ENCODE data around the gene NPPC.

NPPC gene

GRCh38 chr2:231934441-231935206 lies 8.4 kb upstream of the NPPC start:
- TF ChIP-seq, protein P1, sequence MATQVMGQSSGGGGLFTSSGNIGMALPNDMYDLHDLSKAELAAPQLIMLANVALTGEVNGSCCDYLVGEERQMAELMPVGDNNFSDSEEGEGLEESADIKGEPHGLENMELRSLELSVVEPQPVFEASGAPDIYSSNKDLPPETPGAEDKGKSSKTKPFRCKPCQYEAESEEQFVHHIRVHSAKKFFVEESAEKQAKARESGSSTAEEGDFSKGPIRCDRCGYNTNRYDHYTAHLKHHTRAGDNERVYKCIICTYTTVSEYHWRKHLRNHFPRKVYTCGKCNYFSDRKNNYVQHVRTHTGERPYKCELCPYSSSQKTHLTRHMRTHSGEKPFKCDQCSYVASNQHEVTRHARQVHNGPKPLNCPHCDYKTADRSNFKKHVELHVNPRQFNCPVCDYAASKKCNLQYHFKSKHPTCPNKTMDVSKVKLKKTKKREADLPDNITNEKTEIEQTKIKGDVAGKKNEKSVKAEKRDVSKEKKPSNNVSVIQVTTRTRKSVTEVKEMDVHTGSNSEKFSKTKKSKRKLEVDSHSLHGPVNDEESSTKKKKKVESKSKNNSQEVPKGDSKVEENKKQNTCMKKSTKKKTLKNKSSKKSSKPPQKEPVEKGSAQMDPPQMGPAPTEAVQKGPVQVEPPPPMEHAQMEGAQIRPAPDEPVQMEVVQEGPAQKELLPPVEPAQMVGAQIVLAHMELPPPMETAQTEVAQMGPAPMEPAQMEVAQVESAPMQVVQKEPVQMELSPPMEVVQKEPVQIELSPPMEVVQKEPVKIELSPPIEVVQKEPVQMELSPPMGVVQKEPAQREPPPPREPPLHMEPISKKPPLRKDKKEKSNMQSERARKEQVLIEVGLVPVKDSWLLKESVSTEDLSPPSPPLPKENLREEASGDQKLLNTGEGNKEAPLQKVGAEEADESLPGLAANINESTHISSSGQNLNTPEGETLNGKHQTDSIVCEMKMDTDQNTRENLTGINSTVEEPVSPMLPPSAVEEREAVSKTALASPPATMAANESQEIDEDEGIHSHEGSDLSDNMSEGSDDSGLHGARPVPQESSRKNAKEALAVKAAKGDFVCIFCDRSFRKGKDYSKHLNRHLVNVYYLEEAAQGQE (IDR thresholded peaks at IDR 0.05; ENCODE audit: low read depth): no peak
- TF ChIP-seq RAD21 (IDR thresholded peaks at IDR 0.05; ENCODE audit: low read depth) (no peak), FOXM1 (IDR thresholded peaks at IDR 0.05; ENCODE audit: borderline replicate concordance, low read depth) (no peak), TAF1 (IDR thresholded peaks at IDR 0.05; ENCODE audit: low read depth) (no peak)
- TF ChIP-seq, protein P2, sequence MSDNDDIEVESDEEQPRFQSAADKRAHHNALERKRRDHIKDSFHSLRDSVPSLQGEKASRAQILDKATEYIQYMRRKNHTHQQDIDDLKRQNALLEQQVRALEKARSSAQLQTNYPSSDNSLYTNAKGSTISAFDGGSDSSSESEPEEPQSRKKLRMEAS (IDR thresholded peaks at IDR 0.05): no peak

DNA sequence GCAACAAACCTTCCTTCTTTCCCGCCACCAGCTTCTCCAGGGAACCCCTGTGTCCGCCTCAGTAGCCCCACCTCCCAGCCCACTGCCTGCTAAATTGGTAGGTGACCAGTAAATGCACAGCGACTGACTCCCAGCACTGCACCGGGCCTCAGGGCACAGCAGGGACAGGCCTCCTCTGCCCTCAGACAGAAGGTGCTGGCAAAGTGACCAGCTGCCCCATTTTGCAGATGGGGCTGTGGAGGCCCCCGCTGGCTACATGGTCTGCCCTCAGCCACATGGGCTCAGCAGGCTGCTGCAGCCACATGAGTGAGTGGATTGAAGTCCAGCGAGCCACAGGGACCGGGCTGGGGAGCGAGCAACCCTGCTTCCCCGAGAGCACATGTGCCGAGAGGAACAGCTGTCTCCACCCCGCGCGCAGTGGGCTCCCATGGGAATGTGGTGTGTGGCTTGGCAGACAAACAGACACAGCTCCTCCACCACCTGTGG lies 7.8 kb upstream of the NPPC start:
- no peak for TF ChIP-seq ZBTB7A (IDR thresholded peaks at IDR 0.05; ENCODE audit: low read depth)
- TF ChIP-seq EP300 (IDR thresholded peaks at IDR 0.05; ENCODE audit: borderline replicate concordance): no peak
- TF ChIP-seq TAF1 (IDR thresholded peaks at IDR 0.05; ENCODE audit: low read depth): no peak
- TF ChIP-seq, protein P2 (IDR thresholded peaks at IDR 0.05): no peak
- TF ChIP-seq TEAD4 (IDR thresholded peaks at IDR 0.05): no peak
- no peak for TF ChIP-seq FOXM1 (IDR thresholded peaks at IDR 0.05; ENCODE audit: borderline replicate concordance, low read depth)
- no peak for TF ChIP-seq CREB1 (IDR thresholded peaks at IDR 0.05; ENCODE audit: low read depth)
- TF ChIP-seq NFIC (IDR thresholded peaks at IDR 0.05): no peak
- TF ChIP-seq, protein P3, sequence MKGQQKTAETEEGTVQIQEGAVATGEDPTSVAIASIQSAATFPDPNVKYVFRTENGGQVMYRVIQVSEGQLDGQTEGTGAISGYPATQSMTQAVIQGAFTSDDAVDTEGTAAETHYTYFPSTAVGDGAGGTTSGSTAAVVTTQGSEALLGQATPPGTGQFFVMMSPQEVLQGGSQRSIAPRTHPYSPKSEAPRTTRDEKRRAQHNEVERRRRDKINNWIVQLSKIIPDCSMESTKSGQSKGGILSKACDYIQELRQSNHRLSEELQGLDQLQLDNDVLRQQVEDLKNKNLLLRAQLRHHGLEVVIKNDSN (IDR thresholded peaks at IDR 0.05): no peak
- TF ChIP-seq, protein P1 (IDR thresholded peaks at IDR 0.05; ENCODE audit: low read depth): no peak
- TF ChIP-seq RAD21 (IDR thresholded peaks at IDR 0.05; ENCODE audit: low read depth): no peak

DNA sequence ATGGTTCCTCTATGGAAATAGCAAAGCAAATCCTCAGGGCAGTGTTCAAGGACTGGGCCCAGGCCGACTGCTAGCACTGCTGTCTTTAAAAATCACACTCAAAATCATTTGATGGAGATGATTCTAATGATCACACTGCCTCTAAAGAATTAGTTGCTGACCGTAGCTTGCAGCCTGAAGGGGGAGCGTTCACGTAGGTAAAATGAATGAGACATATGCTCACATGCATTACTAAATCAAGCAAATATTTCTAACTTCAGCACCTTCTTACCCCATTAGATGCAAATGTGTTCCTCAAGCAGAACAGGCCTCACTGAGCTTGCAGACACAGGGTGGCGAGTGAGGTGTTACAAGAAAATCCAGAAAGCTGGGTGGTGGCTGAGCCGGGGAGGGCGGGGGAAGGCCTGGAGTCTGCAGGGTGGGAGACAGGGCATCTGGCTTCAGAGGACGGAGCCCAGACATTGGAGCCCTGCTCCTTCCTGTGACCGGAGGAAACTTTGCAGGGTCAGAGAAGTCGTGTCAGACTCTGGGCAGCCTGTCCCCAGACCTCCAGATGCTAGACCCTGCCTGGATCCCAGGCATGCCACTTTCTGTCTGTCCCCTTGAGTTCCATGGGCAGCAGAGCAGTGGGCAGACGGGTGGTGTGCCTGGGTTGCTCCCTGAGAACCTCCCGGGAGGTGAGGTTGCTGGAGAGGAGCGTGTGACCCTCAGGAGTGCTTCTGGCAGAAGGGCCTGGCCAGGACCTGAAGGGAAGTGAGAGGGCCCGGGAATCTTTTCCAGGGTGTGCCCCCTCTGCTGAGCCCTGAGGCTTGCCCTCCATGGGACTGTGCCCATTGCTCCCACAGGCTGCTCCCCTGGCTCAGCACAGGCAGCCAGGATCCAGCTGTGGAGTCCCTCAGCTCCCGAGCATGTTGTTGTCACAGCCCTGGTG lies 7.1 kb upstream of the NPPC start:
- TF ChIP-seq RAD21 (IDR thresholded peaks at IDR 0.05; ENCODE audit: low read depth) (no peak), TAF1 (IDR thresholded peaks at IDR 0.05; ENCODE audit: low read depth) (no peak), NFIC (IDR thresholded peaks at IDR 0.05) (no peak), TCF12 (IDR thresholded peaks at IDR 0.05; ENCODE audit: low read depth) (no peak), TEAD4 (IDR thresholded peaks at IDR 0.05) (no peak), CREB1 (IDR thresholded peaks at IDR 0.05; ENCODE audit: low read depth) (no peak), FOXM1 (IDR thresholded peaks at IDR 0.05; ENCODE audit: borderline replicate concordance, low read depth) (no peak), CEBPB (IDR thresholded peaks at IDR 0.05) (no peak), EP300 (IDR thresholded peaks at IDR 0.05; ENCODE audit: borderline replicate concordance) (no peak), YY1 (IDR thresholded peaks at IDR 0.05; ENCODE audit: low read depth) (no peak), EGR1 (IDR thresholded peaks at IDR 0.05) (no peak), ZBTB7A (IDR thresholded peaks at IDR 0.05; ENCODE audit: low read depth) (no peak)
- TF ChIP-seq, protein P3 (IDR thresholded peaks at IDR 0.05): no peak
- TF ChIP-seq, protein P1 (IDR thresholded peaks at IDR 0.05; ENCODE audit: low read depth): no peak
- TF ChIP-seq, protein P2 (IDR thresholded peaks at IDR 0.05): no peak
